Suprapubic skin (tissue), 4 donors: Measurements from ENCODE around the gene ABCA13. TPM values are rescaled to one million over a fixed set of nuclear protein-coding genes. Genes with fewer than 3 reads are reported as not detected.
A peak's percentile ranks its signal among the peaks of the same experiment; 100 is the strongest.

Source experiments
- DNase-seq, 2 donors: peaks; one replicate each; pipeline ENCODE4 v3.0.0-alpha.2; 2019; ENCODE audit warnings: low spot score in 2 of 2
- H3K27ac ChIP-seq: fragments of 200-600 bp; sonication (generic); one replicate; pipeline ENCODE4 v1.5.1; 2019
- H3K27me3 ChIP-seq: fragments of 200-600 bp; sonication (generic); one replicate; pipeline ENCODE4 v1.5.1; 2019
- H3K36me3 ChIP-seq: fragments of 200-600 bp; sonication (generic); one replicate; pipeline ENCODE4 v1.5.1; 2019
- H3K4me1 ChIP-seq: fragments of 200-600 bp; sonication (generic); one replicate; pipeline ENCODE4 v1.5.1; 2019
- H3K4me3 ChIP-seq: fragments of 200-600 bp; sonication (generic); one replicate; pipeline ENCODE4 v1.5.1; 2019; ENCODE audit warnings: mild to moderate bottlenecking
- H3K9me3 ChIP-seq: fragments of 200-600 bp; sonication (generic); one replicate; pipeline ENCODE4 v1.5.1; 2019
- EP300 ChIP-seq: sonication (generic); formaldehyde crosslinking; IDR thresholded peaks from one replicate; pipeline ENCODE4 v1.6.1; 2017; ENCODE audit warnings: antibody characterized with exemption
- POLR2A ChIP-seq, 2 donors: fragments of 450-650 bp; IDR thresholded peaks; one replicate each; pipeline ENCODE4 v1.6.1; 2017; ENCODE audit warnings: antibody characterized with exemption in 2 of 2, mild to moderate bottlenecking in 2 of 2, moderate library complexity in 2 of 2
- POLR2AphosphoS5 ChIP-seq, 3 donors: sonication (generic); formaldehyde crosslinking; IDR thresholded peaks; one replicate each; pipeline ENCODE4 v1.6.1; 2017; ENCODE audit warnings: antibody characterized with exemption in 3 of 3
- WGBS: methylation state at CpG from one replicate; pipeline ENCODE4 v1.1.5; 2018; 5-methylcytosine and 5-hydroxymethylcytosine counted together
- total RNA-seq, 4 donors: library from RNA; depleted of rRNA; stranded (reverse); fragments of >200 nt; gene quantifications; one replicate each; pipeline ENCODE4 v1.1.0, GENCODE V29; 2016
- TF ChIP-seq, protein P1 (sequence below), 2 donors: fragments of 200-600 bp in 1 of 2; fragments of 450-650 bp in 1 of 2; sonication (generic) in 1 of 2; IDR thresholded peaks; one replicate each; pipeline ENCODE4 v1.5.1; 2016 to 2019; ENCODE audit warnings: antibody characterized with exemption in 2 of 2, mild to moderate bottlenecking in 1 of 2, moderate library complexity in 1 of 2

The ABCA13 gene
- total RNA-seq, 4 donors from 2014 or later = 0.64 to 4.7 (median 2.6) TPM

DNA sequence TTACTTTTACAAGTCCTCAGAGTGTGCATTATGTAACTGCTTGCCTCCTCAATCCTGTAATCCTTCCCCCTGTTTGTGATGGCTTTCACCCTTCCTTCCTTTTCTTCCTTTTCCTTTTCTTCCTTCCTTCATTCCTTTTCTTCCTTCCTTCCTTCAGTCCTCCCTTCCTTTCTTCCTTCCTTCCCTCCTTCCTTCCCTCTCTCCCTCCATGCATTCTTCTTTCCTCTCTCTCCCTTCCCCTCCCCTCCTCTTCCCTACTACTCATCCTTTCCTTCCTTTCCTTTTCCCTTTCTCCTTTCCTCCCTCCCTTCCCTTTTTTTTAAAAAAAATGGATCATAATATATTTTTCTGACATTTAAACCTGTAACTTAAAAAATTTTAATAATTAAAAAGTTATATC, 22.2 kb upstream of the ABCA13 start:
- Histone ChIP-seq H3K27ac (no peak overlapping the region), H3K27me3 (no peaks in the 10 kb centered on the region), H3K9me3 (no peaks in the 10 kb centered on the region), H3K36me3 (no peaks in the 10 kb centered on the region), H3K4me1 (no peaks in the 10 kb centered on the region), H3K4me3 (no peak overlapping the region)
- DNase-seq = no peak
- no peak for TF ChIP-seq POLR2AphosphoS5 (IDR thresholded peaks at IDR 0.05)
- no peak for TF ChIP-seq EP300
- no peak for TF ChIP-seq POLR2A (IDR thresholded peaks at IDR 0.05)
- TF ChIP-seq, protein P1, sequence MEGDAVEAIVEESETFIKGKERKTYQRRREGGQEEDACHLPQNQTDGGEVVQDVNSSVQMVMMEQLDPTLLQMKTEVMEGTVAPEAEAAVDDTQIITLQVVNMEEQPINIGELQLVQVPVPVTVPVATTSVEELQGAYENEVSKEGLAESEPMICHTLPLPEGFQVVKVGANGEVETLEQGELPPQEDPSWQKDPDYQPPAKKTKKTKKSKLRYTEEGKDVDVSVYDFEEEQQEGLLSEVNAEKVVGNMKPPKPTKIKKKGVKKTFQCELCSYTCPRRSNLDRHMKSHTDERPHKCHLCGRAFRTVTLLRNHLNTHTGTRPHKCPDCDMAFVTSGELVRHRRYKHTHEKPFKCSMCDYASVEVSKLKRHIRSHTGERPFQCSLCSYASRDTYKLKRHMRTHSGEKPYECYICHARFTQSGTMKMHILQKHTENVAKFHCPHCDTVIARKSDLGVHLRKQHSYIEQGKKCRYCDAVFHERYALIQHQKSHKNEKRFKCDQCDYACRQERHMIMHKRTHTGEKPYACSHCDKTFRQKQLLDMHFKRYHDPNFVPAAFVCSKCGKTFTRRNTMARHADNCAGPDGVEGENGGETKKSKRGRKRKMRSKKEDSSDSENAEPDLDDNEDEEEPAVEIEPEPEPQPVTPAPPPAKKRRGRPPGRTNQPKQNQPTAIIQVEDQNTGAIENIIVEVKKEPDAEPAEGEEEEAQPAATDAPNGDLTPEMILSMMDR (IDR thresholded peaks at IDR 0.05) = no peak

DNA sequence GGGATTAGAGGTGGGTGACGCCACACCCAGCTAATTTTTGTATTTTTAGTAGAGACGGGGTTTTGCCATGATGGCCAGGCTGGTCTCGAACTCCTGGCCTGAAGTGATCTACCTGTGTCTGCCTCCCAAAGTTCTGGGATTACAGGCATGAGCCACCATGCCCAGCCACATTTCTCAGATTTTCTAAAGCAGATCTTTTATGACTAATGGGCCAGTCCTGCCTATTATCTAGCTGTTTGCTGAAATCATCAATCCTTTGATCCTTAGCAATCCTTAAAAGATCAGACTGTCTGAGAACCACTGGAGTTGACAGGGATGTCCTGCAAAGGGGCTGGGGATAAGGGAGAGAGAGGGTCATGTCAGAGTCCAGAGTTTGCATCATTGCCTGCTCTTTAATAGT, 21.2 kb upstream of the ABCA13 start:
- no peaks in the 10 kb centered on the region for H3K9me3 ChIP-seq
- H3K4me1 ChIP-seq = no peaks in the 10 kb centered on the region
- WGBS = 83% methylated on average over 3 of the region's 3 CpGs
- DNase-seq = no peak
- H3K27ac ChIP-seq = no peak overlapping the region
- H3K27me3 ChIP-seq = no peaks in the 10 kb centered on the region
- no peak overlapping the region for H3K4me3 ChIP-seq
- TF ChIP-seq POLR2AphosphoS5 (IDR thresholded peaks at IDR 0.05) (no peak), POLR2A (IDR thresholded peaks at IDR 0.05) (no peak), EP300 (no peak)
- TF ChIP-seq, protein P1 (IDR thresholded peaks at IDR 0.05) = no peak
- H3K36me3 ChIP-seq = no peaks in the 10 kb centered on the region

DNA sequence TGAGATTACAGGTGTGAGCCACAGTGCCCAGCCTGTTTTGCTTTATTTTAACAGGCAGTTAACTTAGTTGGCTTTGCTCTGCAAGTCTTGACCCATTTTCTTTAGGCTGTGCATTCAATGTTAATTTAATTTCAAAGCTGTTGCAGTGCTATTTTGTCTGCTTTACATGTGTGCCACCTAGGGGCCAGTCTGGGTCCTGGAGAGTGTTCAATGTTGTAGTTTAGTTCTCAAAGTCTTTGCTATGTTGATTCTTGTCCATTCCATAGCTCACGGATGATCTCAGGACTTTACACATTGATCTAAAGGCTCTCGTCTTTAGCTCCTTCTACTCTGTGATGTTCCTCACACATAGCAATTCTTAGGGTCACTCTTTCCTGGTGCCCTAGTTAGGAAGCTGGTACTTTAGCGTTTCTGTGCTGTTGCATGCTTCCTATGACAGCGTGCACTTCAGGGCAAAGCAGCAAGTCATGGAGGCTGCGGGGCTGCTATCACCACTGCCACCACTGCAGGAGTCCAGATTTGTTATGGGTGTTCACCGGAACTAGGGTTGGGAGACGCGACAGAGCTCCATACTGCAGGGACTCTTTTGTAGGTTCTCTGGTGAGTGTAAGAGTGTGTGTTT, 16.4 kb upstream of the ABCA13 start:
- Histone ChIP-seq H3K4me3 (no peak overlapping the region), H3K27me3 (no peaks in the 10 kb centered on the region), H3K36me3 (no peaks in the 10 kb centered on the region), H3K4me1 (no peaks in the 10 kb centered on the region), H3K27ac (no peak overlapping the region), H3K9me3 (no peaks in the 10 kb centered on the region)
- no peak for DNase-seq
- no peak for TF ChIP-seq POLR2A (IDR thresholded peaks at IDR 0.05)
- TF ChIP-seq, protein P1 (IDR thresholded peaks at IDR 0.05) = peak in 1 of 2 donors; percentile 19
- WGBS = 86% methylated on average over 8 of the region's 8 CpGs

DNA sequence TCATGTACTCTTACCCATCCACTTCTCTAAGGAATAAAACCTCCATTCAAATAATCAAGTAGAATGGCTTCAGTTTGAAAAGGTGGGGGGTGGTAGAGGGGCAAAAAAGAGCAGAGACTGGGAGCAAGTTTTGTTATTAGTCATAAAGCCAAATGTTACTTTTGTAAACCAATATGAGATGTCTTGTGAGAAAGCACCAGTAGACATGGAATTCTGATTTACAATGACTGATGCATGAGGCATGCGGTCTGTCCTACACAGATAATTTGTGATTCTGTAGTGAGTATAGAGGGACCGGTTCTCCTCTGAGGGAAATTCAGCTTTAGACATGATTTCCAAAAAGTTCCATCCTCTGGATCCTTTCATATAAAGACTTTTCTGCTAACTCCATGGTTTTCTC, 12.9 kb upstream of the ABCA13 start:
- WGBS = 84% methylated on average over 2 of the region's 2 CpGs
- no peaks in the 10 kb centered on the region for H3K27me3 ChIP-seq
- no peaks in the 10 kb centered on the region for H3K36me3 ChIP-seq
- H3K9me3 ChIP-seq = no peaks in the 10 kb centered on the region
- H3K4me3 ChIP-seq = no peak overlapping the region
- H3K4me1 ChIP-seq = no peaks in the 10 kb centered on the region
- no peak for TF ChIP-seq EP300
- no peak for TF ChIP-seq POLR2AphosphoS5 (IDR thresholded peaks at IDR 0.05)
- no peak for TF ChIP-seq POLR2A (IDR thresholded peaks at IDR 0.05)
- TF ChIP-seq, protein P1 (IDR thresholded peaks at IDR 0.05) = no peak
- DNase-seq = no peak
- no peak overlapping the region for H3K27ac ChIP-seq

DNA sequence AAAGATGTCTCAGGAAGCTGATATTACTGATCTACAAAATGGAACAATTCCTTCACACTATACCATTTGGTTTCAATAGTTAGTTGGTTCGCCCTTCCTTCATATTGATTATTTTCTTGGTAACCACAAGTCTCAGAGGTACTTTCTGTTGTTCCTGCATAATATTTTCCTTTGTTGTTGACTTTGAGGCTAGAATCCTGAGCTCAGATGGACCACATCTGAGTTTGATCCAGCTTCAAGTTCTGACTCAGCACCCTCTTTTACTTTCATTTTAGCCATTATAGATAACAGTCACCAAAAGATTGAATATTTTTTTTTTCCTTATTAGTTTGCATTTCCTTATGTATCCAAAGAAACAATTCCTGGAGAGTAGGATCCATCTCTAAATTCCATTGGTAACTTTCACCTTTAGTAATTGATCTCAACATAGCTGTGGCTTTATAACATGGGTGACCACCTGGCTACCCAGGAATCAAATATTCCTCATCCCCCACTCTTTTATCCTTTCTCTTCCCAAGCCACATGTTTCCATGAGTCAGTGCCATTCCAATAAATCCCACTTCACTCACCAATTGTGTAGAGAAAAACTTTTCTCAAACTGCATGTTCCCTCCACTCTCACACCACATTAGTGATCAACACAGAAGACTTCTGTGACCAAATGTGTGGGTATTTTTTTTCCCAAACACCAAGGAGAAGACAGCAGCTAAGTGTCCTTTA, 9.7 kb upstream of the ABCA13 start:
- 82% methylated on average over 1 of the region's 1 CpG for WGBS
- TF ChIP-seq POLR2AphosphoS5 (IDR thresholded peaks at IDR 0.05) (no peak), POLR2A (IDR thresholded peaks at IDR 0.05) (no peak), EP300 (no peak)
- TF ChIP-seq, protein P1 (IDR thresholded peaks at IDR 0.05) = no peak
- H3K36me3 ChIP-seq = no peaks in the 10 kb centered on the region

More for the DNA sequence above, 9.7 kb upstream of the ABCA13 start:
- Histone ChIP-seq H3K9me3 (no peaks in the 10 kb centered on the region), H3K27me3 (no peaks in the 10 kb centered on the region), H3K27ac (no peak overlapping the region), H3K4me3 (no peak overlapping the region), H3K4me1 (no peaks in the 10 kb centered on the region)
- DNase-seq = no peak
